Measurements from ENCODE around the gene ROCK2. TPM values are rescaled to one million over a fixed set of nuclear protein-coding genes. Genes with fewer than 3 reads are reported as not detected.

ROCK2 gene
- polyA plus RNA-seq, 1 donor (not counting 4 experiments of a cell fraction or from before 2014, with no cell fraction given) = 12.6 TPM

GRCh38 chr2:11159574-11160170 lies 184.8 kb downstream of the ROCK2 start:
- TF ChIP-seq CTCF (optimal IDR thresholded peaks at IDR 0.05 in 1 of 3, IDR thresholded peaks at IDR 0.05 in 1 of 3, conservative IDR thresholded peaks at IDR 0.05 in 1 of 3; ENCODE audit: extremely low read depth in 1 of 3, insufficient read depth in 2 of 3, low read length in 3 of 3) (no peak), EZH2 (IDR thresholded peaks at IDR 0.05; ENCODE audit: low read length) (no peak)
- no peaks in the 10 kb centered on the region for H3K79me2 ChIP-seq (ENCODE audit: control insufficient read depth, insufficient read depth, low read length)
- H3K9ac ChIP-seq (ENCODE audit: control insufficient read depth, extremely low read depth, insufficient read depth, low read length) = no peak overlapping the region
- H2AFZ ChIP-seq (ENCODE audit: control insufficient read depth, low read length) = no peak overlapping the region
- dilution Hi-C loops (cut with MboI; ENCODE audit: extremely low pct_ligation_motif_present, low sequenced_read_pairs) = no loop called here
- H3K9me3 ChIP-seq (ENCODE audit: control insufficient read depth, low read depth, low read length) = no peaks in the 10 kb centered on the region
- H4K20me1 ChIP-seq (ENCODE audit: control insufficient read depth, extremely low read depth, insufficient read depth, low read length) = no peaks in the 10 kb centered on the region
- H3K27me3 ChIP-seq (ENCODE audit: control insufficient read depth, extremely low read depth, insufficient read depth, low read length) = no peaks in the 10 kb centered on the region
- no peak overlapping the region for H3K27ac ChIP-seq (ENCODE audit: control insufficient read depth, insufficient read depth, low read length)
- H3K4me1 ChIP-seq (ENCODE audit: control insufficient read depth, extremely low read depth, insufficient read depth, low read length) = peaks cover 4% of the 10 kb centered on the region
- no peak overlapping the region for H3K4me3 ChIP-seq (ENCODE audit: control insufficient read depth in 2 of 3, extremely low read depth in 1 of 3, insufficient read depth in 2 of 3, low read depth in 1 of 3, low read length in 3 of 3)
- DNase-seq (ENCODE audit: low read depth, low spot score) (no peak), FAIRE-seq (no peak)
- H3K9me1 ChIP-seq (ENCODE audit: control insufficient read depth, extremely low read depth, insufficient read depth, low read length) = no peaks in the 10 kb centered on the region
- H3K4me2 ChIP-seq (ENCODE audit: control insufficient read depth, extremely low read depth, insufficient read depth, low read depth, low read length) = no peak overlapping the region
- no peaks in the 10 kb centered on the region for H3K36me3 ChIP-seq (ENCODE audit: control insufficient read depth in 2 of 2, extremely low read depth in 1 of 2, insufficient read depth in 2 of 2, low read length in 2 of 2)

GRCh38 chr2:11158916-11159573 lies 185.4 kb downstream of the ROCK2 start:
- Histone ChIP-seq H4K20me1 (ENCODE audit: control insufficient read depth, extremely low read depth, insufficient read depth, low read length) (no peaks in the 10 kb centered on the region), H3K9me3 (ENCODE audit: control insufficient read depth, low read depth, low read length) (no peaks in the 10 kb centered on the region), H2AFZ (ENCODE audit: control insufficient read depth, low read length) (no peak overlapping the region), H3K36me3 (ENCODE audit: control insufficient read depth in 2 of 2, extremely low read depth in 1 of 2, insufficient read depth in 2 of 2, low read length in 2 of 2) (no peaks in the 10 kb centered on the region), H3K9ac (ENCODE audit: control insufficient read depth, extremely low read depth, insufficient read depth, low read length) (no peak overlapping the region), H3K9me1 (ENCODE audit: control insufficient read depth, extremely low read depth, insufficient read depth, low read length) (no peaks in the 10 kb centered on the region), H3K4me3 (ENCODE audit: control insufficient read depth in 2 of 3, extremely low read depth in 1 of 3, insufficient read depth in 2 of 3, low read depth in 1 of 3, low read length in 3 of 3) (no peak overlapping the region), H3K27ac (ENCODE audit: control insufficient read depth, insufficient read depth, low read length) (no peak overlapping the region), H3K4me1 (ENCODE audit: control insufficient read depth, extremely low read depth, insufficient read depth, low read length) (peaks cover 9% of the 10 kb centered on the region), H3K79me2 (ENCODE audit: control insufficient read depth, insufficient read depth, low read length) (no peaks in the 10 kb centered on the region), H3K27me3 (ENCODE audit: control insufficient read depth, extremely low read depth, insufficient read depth, low read length) (no peaks in the 10 kb centered on the region), H3K4me2 (ENCODE audit: control insufficient read depth, extremely low read depth, insufficient read depth, low read depth, low read length) (no peak overlapping the region)
- dilution Hi-C loops (cut with MboI; ENCODE audit: extremely low pct_ligation_motif_present, low sequenced_read_pairs) = no loop called here
- TF ChIP-seq CTCF (optimal IDR thresholded peaks at IDR 0.05 in 1 of 3, IDR thresholded peaks at IDR 0.05 in 1 of 3, conservative IDR thresholded peaks at IDR 0.05 in 1 of 3; ENCODE audit: extremely low read depth in 1 of 3, insufficient read depth in 2 of 3, low read length in 3 of 3) = no peak
- TF ChIP-seq EZH2 (IDR thresholded peaks at IDR 0.05; ENCODE audit: low read length) = no peak
- FAIRE-seq (no peak), DNase-seq (ENCODE audit: low read depth, low spot score) (no peak)
